Measurements from ENCODE around the gene TEAD3. TPM values are rescaled to one million over a fixed set of nuclear protein-coding genes. Genes with fewer than 3 reads are reported as not detected.
A peak's percentile ranks its signal among the peaks of the same experiment; 100 is the strongest.
"Not testable (repeated sequence)": the region's sequence is repeated elsewhere in the genome, so short reads cannot be mapped to it uniquely, and the experiment has no call there.

TEAD3 gene
- total and polyA plus RNA-seq, 4 donors: 1.8 to 8.7 (median 6.8) TPM

- Histone ChIP-seq H3K4me3 (ENCODE audit: low read depth, low read length) (no peak overlapping the region), H3K36me3 (ENCODE audit: control insufficient read depth, insufficient read depth, low read length) (no peaks in the 10 kb centered on the region), H3K27ac (ENCODE audit: low read depth, low read length) (no peak overlapping the region), H3K9me3 (ENCODE audit: control insufficient read depth, insufficient read depth, low read length) (no peaks in the 10 kb centered on the region), H3K27me3 (ENCODE audit: control insufficient read depth, insufficient read depth, low read length) (no peaks in the 10 kb centered on the region), H3K4me1 (ENCODE audit: control insufficient read depth, insufficient read depth, low read length) (peaks cover 7% of the 10 kb centered on the region)
- WGBS (ENCODE audit: insufficient coverage): 86% methylated on average over 2 of the region's 3 CpGs
- DNase-seq (ENCODE audit: low read depth in 4 of 6, low spot score in 6 of 6): no peak
Measured at GRCh38 chr6:35524380-35525020, 27.6 kb upstream of the TEAD3 start.

- DNase-seq (ENCODE audit: low read depth in 4 of 6, low spot score in 6 of 6): peak in 4 of 6 donors; percentile 15 to 78 (median 46)
- no peak overlapping the region for H3K4me3 ChIP-seq (ENCODE audit: low read depth, low read length)
- H3K27ac ChIP-seq (ENCODE audit: low read depth, low read length): no peak overlapping the region
- no peaks in the 10 kb centered on the region for H3K27me3 ChIP-seq (ENCODE audit: control insufficient read depth, insufficient read depth, low read length)
- 37% methylated on average over 21 of the region's 32 CpGs for WGBS (ENCODE audit: insufficient coverage)
- no peaks in the 10 kb centered on the region for H3K9me3 ChIP-seq (ENCODE audit: control insufficient read depth, insufficient read depth, low read length)
- peaks cover 7% of the 10 kb centered on the region for H3K4me1 ChIP-seq (ENCODE audit: control insufficient read depth, insufficient read depth, low read length)
- H3K36me3 ChIP-seq (ENCODE audit: control insufficient read depth, insufficient read depth, low read length): no peaks in the 10 kb centered on the region
Measured at GRCh38 chr6:35522660-35523658, 26.1 kb upstream of the TEAD3 start.

GRCh38 chr6:35522151-35522550 lies 25.3 kb upstream of the TEAD3 start:
- DNase-seq (ENCODE audit: low read depth in 4 of 6, low spot score in 6 of 6): no peak
- Histone ChIP-seq H3K4me1 (ENCODE audit: control insufficient read depth, insufficient read depth, low read length) (peaks cover 7% of the 10 kb centered on the region), H3K4me3 (ENCODE audit: low read depth, low read length) (no peak overlapping the region), H3K36me3 (ENCODE audit: control insufficient read depth, insufficient read depth, low read length) (no peaks in the 10 kb centered on the region), H3K27me3 (ENCODE audit: control insufficient read depth, insufficient read depth, low read length) (no peaks in the 10 kb centered on the region), H3K9me3 (ENCODE audit: control insufficient read depth, insufficient read depth, low read length) (no peaks in the 10 kb centered on the region), H3K27ac (ENCODE audit: low read depth, low read length) (no peak overlapping the region)
- 71% methylated on average over 10 of the region's 12 CpGs for WGBS (ENCODE audit: insufficient coverage)

GRCh38 chr6:35521235-35521634 lies 24.4 kb upstream of the TEAD3 start:
- Histone ChIP-seq H3K4me1 (ENCODE audit: control insufficient read depth, insufficient read depth, low read length) (peaks cover 7% of the 10 kb centered on the region), H3K36me3 (ENCODE audit: control insufficient read depth, insufficient read depth, low read length) (no peaks in the 10 kb centered on the region), H3K9me3 (ENCODE audit: control insufficient read depth, insufficient read depth, low read length) (no peaks in the 10 kb centered on the region), H3K4me3 (ENCODE audit: low read depth, low read length) (no peak overlapping the region), H3K27me3 (ENCODE audit: control insufficient read depth, insufficient read depth, low read length) (no peaks in the 10 kb centered on the region), H3K27ac (ENCODE audit: low read depth, low read length) (no peak overlapping the region)
- DNase-seq (ENCODE audit: low read depth in 4 of 6, low spot score in 6 of 6): no peak
- WGBS (ENCODE audit: insufficient coverage): 51% methylated on average over 3 of the region's 4 CpGs

- Histone ChIP-seq H3K36me3 (ENCODE audit: control insufficient read depth, insufficient read depth, low read length) (no peaks in the 10 kb centered on the region), H3K27ac (ENCODE audit: low read depth, low read length) (no peak overlapping the region), H3K9me3 (ENCODE audit: control insufficient read depth, insufficient read depth, low read length) (no peaks in the 10 kb centered on the region), H3K4me3 (ENCODE audit: low read depth, low read length) (no peak overlapping the region), H3K4me1 (ENCODE audit: control insufficient read depth, insufficient read depth, low read length) (peaks cover 7% of the 10 kb centered on the region), H3K27me3 (ENCODE audit: control insufficient read depth, insufficient read depth, low read length) (no peaks in the 10 kb centered on the region)
- DNase-seq (ENCODE audit: low read depth in 4 of 6, low spot score in 6 of 6): no peak
- WGBS (ENCODE audit: insufficient coverage): 75% methylated on average over 6 of the region's 9 CpGs
Measured at GRCh38 chr6:35519313-35520015, 22.6 kb upstream of the TEAD3 start.

- WGBS (ENCODE audit: insufficient coverage): 98% methylated on average over 4 of the region's 6 CpGs
- H3K4me3 ChIP-seq (ENCODE audit: low read depth, low read length): no peak overlapping the region
- H3K36me3 ChIP-seq (ENCODE audit: control insufficient read depth, insufficient read depth, low read length): no peaks in the 10 kb centered on the region
- no peak for DNase-seq (ENCODE audit: low read depth in 4 of 6, low spot score in 6 of 6)
- no peak overlapping the region for H3K27ac ChIP-seq (ENCODE audit: low read depth, low read length)
- H3K27me3 ChIP-seq (ENCODE audit: control insufficient read depth, insufficient read depth, low read length): no peaks in the 10 kb centered on the region
- H3K4me1 ChIP-seq (ENCODE audit: control insufficient read depth, insufficient read depth, low read length): peaks cover 7% of the 10 kb centered on the region
- H3K9me3 ChIP-seq (ENCODE audit: control insufficient read depth, insufficient read depth, low read length): no peaks in the 10 kb centered on the region
Measured at GRCh38 chr6:35518566-35519312, 21.9 kb upstream of the TEAD3 start.

- WGBS (ENCODE audit: insufficient coverage): 100% methylated on average over 3 of the region's 7 CpGs
- not testable (repeated sequence) for H3K4me3 ChIP-seq (ENCODE audit: low read depth, low read length); H3K9me3 ChIP-seq (ENCODE audit: control insufficient read depth, insufficient read depth, low read length); H3K4me1 ChIP-seq (ENCODE audit: control insufficient read depth, insufficient read depth, low read length); H3K36me3 ChIP-seq (ENCODE audit: control insufficient read depth, insufficient read depth, low read length); H3K27me3 ChIP-seq (ENCODE audit: control insufficient read depth, insufficient read depth, low read length); H3K27ac ChIP-seq (ENCODE audit: low read depth, low read length); DNase-seq (ENCODE audit: low read depth in 4 of 6, low spot score in 6 of 6)
Measured at GRCh38 chr6:35517978-35518377, 21.1 kb upstream of the TEAD3 start.

GRCh38 chr6:35516712-35517111 lies 19.8 kb upstream of the TEAD3 start:
- no peaks in the 10 kb centered on the region for H3K36me3 ChIP-seq (ENCODE audit: control insufficient read depth, insufficient read depth, low read length)
- 89% methylated on average over 3 of the region's 6 CpGs for WGBS (ENCODE audit: insufficient coverage)
- no peak for DNase-seq (ENCODE audit: low read depth in 4 of 6, low spot score in 6 of 6)
- no peak overlapping the region for H3K27ac ChIP-seq (ENCODE audit: low read depth, low read length)
- H3K27me3 ChIP-seq (ENCODE audit: control insufficient read depth, insufficient read depth, low read length): peaks cover 6% of the 10 kb centered on the region
- H3K4me3 ChIP-seq (ENCODE audit: low read depth, low read length): no peak overlapping the region
- no peaks in the 10 kb centered on the region for H3K9me3 ChIP-seq (ENCODE audit: control insufficient read depth, insufficient read depth, low read length)
- H3K4me1 ChIP-seq (ENCODE audit: control insufficient read depth, insufficient read depth, low read length): peaks cover 5% of the 10 kb centered on the region

GRCh38 chr6:35515939-35516338 lies 19.1 kb upstream of the TEAD3 start:
- not testable (repeated sequence) for DNase-seq (ENCODE audit: low read depth in 4 of 6, low spot score in 6 of 6); H3K9me3 ChIP-seq (ENCODE audit: control insufficient read depth, insufficient read depth, low read length); H3K4me1 ChIP-seq (ENCODE audit: control insufficient read depth, insufficient read depth, low read length); H3K4me3 ChIP-seq (ENCODE audit: low read depth, low read length); H3K27ac ChIP-seq (ENCODE audit: low read depth, low read length); H3K36me3 ChIP-seq (ENCODE audit: control insufficient read depth, insufficient read depth, low read length)
- 85% methylated on average over 6 of the region's 6 CpGs for WGBS (ENCODE audit: insufficient coverage)
- H3K27me3 ChIP-seq (ENCODE audit: control insufficient read depth, insufficient read depth, low read length): peaks cover 14% of the 10 kb centered on the region
